Activated CD4-positive, alpha-beta T cell treated with anti-CD3 and anti-CD28 coated beads for 36 hours (primary cell): ENCODE measurements around the gene TAF1D. TPM values are rescaled to one million over a fixed set of nuclear protein-coding genes. Genes with fewer than 3 reads are reported as not detected.

Experiments used
- ATAC-seq: fragments of 200-7000 bp; cut with Tn5 transposase; one replicate; pipeline ENCODE4 v1.10.0; 2021; ENCODE audit warnings: mild to moderate bottlenecking, moderate library complexity
- CTCF ChIA-PET: fragments of 350-600 bp; sonication (Branson Sonifier 250); formaldehyde crosslinking; loops from one replicate; lab custom pipeline; 2021; ENCODE audit warnings: antibody characterized with exemption; lab: Charles Lee
- POLR2A ChIA-PET: fragments of 350-600 bp; sonication (Branson Sonifier 250); formaldehyde crosslinking; loops from one replicate; lab custom pipeline; 2021; ENCODE audit warnings: antibody characterized with exemption, inconsistent platforms; lab: Charles Lee
- DNase-seq: peaks from one replicate; pipeline ENCODE4 v3.0.0-alpha.2; 2020
- H3K27ac Mint-ChIP-seq: one replicate; pipeline ENCODE4 v1.8.0; 2021; ENCODE audit warnings: mixed read lengths
- H3K27me3 Mint-ChIP-seq: one replicate; pipeline ENCODE4 v1.8.0; 2021; ENCODE audit warnings: mixed read lengths
- H3K36me3 Mint-ChIP-seq: one replicate; pipeline ENCODE4 v1.8.0; 2021; ENCODE audit warnings: low read depth, mixed read lengths
- H3K4me1 Mint-ChIP-seq: one replicate; pipeline ENCODE4 v1.8.0; 2021; ENCODE audit warnings: mixed read lengths
- H3K4me3 Mint-ChIP-seq: one replicate; pipeline ENCODE4 v1.8.0; 2021; ENCODE audit warnings: mild to moderate bottlenecking, moderate library complexity, mixed read lengths
- H3K9me3 Mint-ChIP-seq: one replicate; pipeline ENCODE4 v1.8.0; 2021; ENCODE audit warnings: low read depth, mixed read lengths
- intact Hi-C, 2 experiments: fragments of 100-400 bp; cut with DNase I in 1 of 2; cut with micrococcal nuclease in 1 of 2; formaldehyde crosslinking; loops; one replicate each; pipeline versions ENCODE4 v1.14.2 to v1.15.1; 2022 to 2024; cut with DNase I, micrococcal nuclease
- total RNA-seq, 2 experiments: library from RNA; stranded (reverse); gene quantifications; one replicate each; pipeline ENCODE4 v1.2.3, GENCODE V29; 2021

Gene TAF1D
- total RNA-seq, 2 experiments from 2014 or later, result 326 to 355 TPM

GRCh38 chr11:93736129-93736528 lies 5.2 kb downstream of the TAF1D start:
- DNase-seq (no peak), ATAC-seq (no peak)
- CTCF ChIA-PET, result no interaction called here
- Mint-ChIP-seq H3K4me1 (peaks cover 49% of the 10 kb centered on the region), H3K4me3 (peak overlapping the region; percentile 62), H3K27ac (peak overlapping the region; percentile 80), H3K9me3 (no peaks in the 10 kb centered on the region), H3K36me3 (peaks cover 92% of the 10 kb centered on the region), H3K27me3 (no peaks in the 10 kb centered on the region)
- POLR2A ChIA-PET, result interaction anchor here (0.5 to 1.0 kb wide), 3 partner anchors 17 to 1337 kb away, joined by 3 read pairs; no protein-coding TSS in a partner anchor
- intact Hi-C loops, result loop anchor here in 1 of 2 experiments (5.0 kb wide), 1 partner anchor 194 kb away; the partner anchor contains the start of gene SMCO4

DNA sequence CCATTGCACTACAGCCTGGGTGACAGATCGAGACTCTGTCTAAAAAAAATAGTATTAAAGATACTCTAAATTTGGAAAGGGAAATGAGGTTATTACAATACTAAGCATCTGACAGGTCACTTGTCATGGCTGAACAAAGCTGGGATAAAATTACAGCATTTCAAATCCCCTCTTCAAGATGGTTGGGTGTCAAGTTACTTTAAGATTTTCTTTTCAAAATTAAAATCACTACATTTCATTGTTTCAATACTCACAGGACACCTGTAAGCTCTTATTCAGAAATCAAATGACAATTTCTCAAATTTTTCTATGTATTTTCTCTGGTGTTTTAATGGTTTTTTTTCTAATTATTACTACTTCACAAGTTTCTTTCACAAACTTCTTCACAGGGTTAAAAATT lies 5.7 kb downstream of the TAF1D start:
- Mint-ChIP-seq H3K9me3 (no peaks in the 10 kb centered on the region), H3K4me1 (peaks cover 49% of the 10 kb centered on the region), H3K27me3 (no peaks in the 10 kb centered on the region), H3K4me3 (peak overlapping the region; percentile 62), H3K27ac (peak overlapping the region; percentile 80), H3K36me3 (peaks cover 87% of the 10 kb centered on the region)
- no peak for ATAC-seq
- POLR2A ChIA-PET, result interaction anchor here (0.6 to 1.0 kb wide), 3 partner anchors 16 to 1337 kb away, joined by 3 read pairs; no protein-coding TSS in a partner anchor
- intact Hi-C loops, result loop anchor here in 1 of 2 experiments (2.0 to 5.0 kb wide), 2 partner anchors 63 to 193 kb away; partner anchors contain the start of gene SMCO4
- CTCF ChIA-PET, result no interaction called here
- no peak for DNase-seq

- H3K27me3 Mint-ChIP-seq, result no peaks in the 10 kb centered on the region
- no peaks in the 10 kb centered on the region for H3K9me3 Mint-ChIP-seq
- ChIA-PET POLR2A (interaction anchor here (0.6 kb wide), 1 partner anchor 36 kb away, joined by 3 read pairs; no protein-coding TSS in a partner anchor), CTCF (no interaction called here)
- H3K27ac Mint-ChIP-seq, result peak overlapping the region; percentile 65
- ATAC-seq, result no peak
- intact Hi-C loops, result loop anchor here in 1 of 2 experiments (2.0 to 5.0 kb wide), 2 partner anchors 62 to 192 kb away; partner anchors contain the start of gene SMCO4
- H3K4me1 Mint-ChIP-seq, result peaks cover 49% of the 10 kb centered on the region
- no peak for DNase-seq
- peaks cover 86% of the 10 kb centered on the region for H3K36me3 Mint-ChIP-seq
- H3K4me3 Mint-ChIP-seq, result peak overlapping the region; percentile 54
Observed at GRCh38 chr11:93734427-93735222, 6.7 kb downstream of the TAF1D start.

DNA sequence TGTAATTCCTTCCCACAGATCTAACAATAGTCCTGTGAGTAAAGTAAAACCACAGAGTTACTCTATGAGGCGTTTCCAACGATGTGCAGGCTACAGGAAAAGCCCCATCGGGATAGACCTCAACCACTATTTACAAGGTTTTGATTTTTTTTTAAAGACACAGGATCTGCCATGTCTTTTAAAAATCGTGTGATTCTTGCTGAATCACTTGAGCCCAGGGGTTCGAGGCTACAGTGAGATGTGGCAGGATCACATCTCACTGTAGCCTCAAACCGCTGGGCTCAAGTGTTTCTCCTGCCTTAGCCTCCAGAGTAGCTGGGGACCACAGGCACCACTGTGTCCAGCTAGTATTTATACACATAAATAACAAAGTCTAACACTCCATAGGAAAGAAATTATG lies 7.8 kb downstream of the TAF1D start:
- Mint-ChIP-seq H3K4me3 (no peak overlapping the region), H3K4me1 (peaks cover 48% of the 10 kb centered on the region), H3K27me3 (no peaks in the 10 kb centered on the region), H3K27ac (peak overlapping the region; percentile 37), H3K9me3 (no peaks in the 10 kb centered on the region), H3K36me3 (peaks cover 85% of the 10 kb centered on the region)
- DNase-seq (no peak), ATAC-seq (no peak)
- ChIA-PET POLR2A (no interaction called here), CTCF (interaction anchor here (1.6 kb wide), 1 partner anchor 13 kb away, joined by 4 read pairs; no protein-coding TSS in a partner anchor)
- intact Hi-C loops, result no loop called here

- POLR2A ChIA-PET, result interaction anchor here (0.9 kb wide), 1 partner anchor 51 kb away, joined by 4 read pairs; no protein-coding TSS in a partner anchor
Observed at GRCh38 chr11:93732237-93732892, 8.9 kb downstream of the TAF1D start.

GRCh38 chr11:93730108-93731107 lies 10.9 kb downstream of the TAF1D start:
- Mint-ChIP-seq H3K4me3 (no peak overlapping the region), H3K9me3 (no peaks in the 10 kb centered on the region), H3K4me1 (peaks cover 25% of the 10 kb centered on the region), H3K36me3 (peaks cover 71% of the 10 kb centered on the region), H3K27ac (peak overlapping the region; percentile 56), H3K27me3 (no peaks in the 10 kb centered on the region)
- POLR2A ChIA-PET, result interaction anchor here (1.2 kb wide), 1 partner anchor 11 kb away, joined by 4 read pairs; the partner anchor contains the start of genes C11orf54 and TAF1D
- DNase-seq, result no peak
- CTCF ChIA-PET, result interaction anchor here (0.6 to 1.6 kb wide), 4 partner anchors 9 to 445 kb away, joined by 3 read pairs; no protein-coding TSS in a partner anchor
- no peak for ATAC-seq
- intact Hi-C loops, result no loop called here

More at GRCh38 chr11:93732237-93732892, 8.9 kb downstream of the TAF1D start:
- intact Hi-C loops, result no loop called here
- ATAC-seq, result no peak
- CTCF ChIA-PET, result interaction anchor here (0.8 to 1.6 kb wide), 5 partner anchors 9 to 751 kb away, joined by 3 to 5 read pairs (median 4); partner anchors contain the start of genes C11orf54 and TAF1D
- DNase-seq, result no peak
- peak overlapping the region; percentile 37 for H3K27ac Mint-ChIP-seq
- H3K27me3 Mint-ChIP-seq, result no peaks in the 10 kb centered on the region
- no peaks in the 10 kb centered on the region for H3K9me3 Mint-ChIP-seq
- H3K36me3 Mint-ChIP-seq, result peaks cover 80% of the 10 kb centered on the region
- H3K4me3 Mint-ChIP-seq, result no peak overlapping the region
- H3K4me1 Mint-ChIP-seq, result peaks cover 40% of the 10 kb centered on the region

GRCh38 chr11:93729129-93729616 lies 12.1 kb downstream of the TAF1D start:
- intact Hi-C loops, result loop anchor here (1.0 kb wide), 2 partner anchors 8 to 9 kb away; no protein-coding TSS in a partner anchor
- Mint-ChIP-seq H3K27ac (peak overlapping the region; percentile 53), H3K9me3 (no peaks in the 10 kb centered on the region), H3K4me1 (peaks cover 13% of the 10 kb centered on the region), H3K36me3 (peaks cover 64% of the 10 kb centered on the region), H3K4me3 (no peak overlapping the region), H3K27me3 (no peaks in the 10 kb centered on the region)
- POLR2A ChIA-PET, result interaction anchor here (0.7 to 0.8 kb wide), 2 partner anchors 13 to 67 kb away, joined by 3 to 6 read pairs; partner anchors contain the start of gene C11orf54
- CTCF ChIA-PET, result interaction anchor here (1.1 kb wide), 1 partner anchor 61 kb away, joined by 3 read pairs; no protein-coding TSS in a partner anchor
- no peak for DNase-seq
- no peak for ATAC-seq

- no peak for DNase-seq
- ChIA-PET POLR2A (interaction anchor here (0.7 to 0.8 kb wide), 2 partner anchors 13 to 67 kb away, joined by 3 to 6 read pairs; partner anchors contain the start of gene C11orf54), CTCF (no interaction called here)
- H3K36me3 Mint-ChIP-seq, result peaks cover 61% of the 10 kb centered on the region
- intact Hi-C loops, result loop anchor here (1.0 kb wide), 2 partner anchors 9 to 10 kb away; no protein-coding TSS in a partner anchor
- H3K27me3 Mint-ChIP-seq, result no peaks in the 10 kb centered on the region
- H3K9me3 Mint-ChIP-seq, result no peaks in the 10 kb centered on the region
- peak overlapping the region; percentile 53 for H3K27ac Mint-ChIP-seq
- peak; percentile 6 for ATAC-seq
- peaks cover 10% of the 10 kb centered on the region for H3K4me1 Mint-ChIP-seq
- no peak overlapping the region for H3K4me3 Mint-ChIP-seq
Observed at GRCh38 chr11:93728792-93729128, 12.5 kb downstream of the TAF1D start.

- peaks cover 59% of the 10 kb centered on the region for H3K36me3 Mint-ChIP-seq
- intact Hi-C loops, result no loop called here
- H3K4me3 Mint-ChIP-seq, result no peak overlapping the region
- CTCF ChIA-PET, result interaction anchor here (1.0 kb wide), 1 partner anchor 56 kb away, joined by 3 read pairs; the partner anchor contains the start of gene MED17
- ATAC-seq, result peak; percentile 13
- H3K27ac Mint-ChIP-seq, result peak overlapping the region; percentile 53
- H3K4me1 Mint-ChIP-seq, result peaks cover 7% of the 10 kb centered on the region
- DNase-seq, result no peak
- no peaks in the 10 kb centered on the region for H3K9me3 Mint-ChIP-seq
- POLR2A ChIA-PET, result interaction anchor here (0.7 to 0.8 kb wide), 2 partner anchors 13 to 68 kb away, joined by 3 to 6 read pairs; partner anchors contain the start of gene C11orf54
- no peaks in the 10 kb centered on the region for H3K27me3 Mint-ChIP-seq
Observed at GRCh38 chr11:93727985-93728791, 13.1 kb downstream of the TAF1D start.
